SKM-1 treated with dmso at 0.1 percent for 144 hours (cell line): Measurements from ENCODE around the gene PTPRA.
"Not testable (repeated sequence)": the region's sequence is repeated elsewhere in the genome, so short reads cannot be mapped to it uniquely, and the experiment has no call there.

ENCODE experiments used
- DNase-seq: peaks from one replicate; lab custom pipeline; 2025; ENCODE audit not compliant: unreplicated experiment; lab: John Stamatoyannopoulos, UW

The PTPRA gene

GRCh38 chr20:3041854-3042409, 168.7 kb downstream of the PTPRA start:
- no peak for DNase-seq

- no peak for DNase-seq
Observed at GRCh38 chr20:3042625-3043024, 169.3 kb downstream of the PTPRA start.

DNA sequence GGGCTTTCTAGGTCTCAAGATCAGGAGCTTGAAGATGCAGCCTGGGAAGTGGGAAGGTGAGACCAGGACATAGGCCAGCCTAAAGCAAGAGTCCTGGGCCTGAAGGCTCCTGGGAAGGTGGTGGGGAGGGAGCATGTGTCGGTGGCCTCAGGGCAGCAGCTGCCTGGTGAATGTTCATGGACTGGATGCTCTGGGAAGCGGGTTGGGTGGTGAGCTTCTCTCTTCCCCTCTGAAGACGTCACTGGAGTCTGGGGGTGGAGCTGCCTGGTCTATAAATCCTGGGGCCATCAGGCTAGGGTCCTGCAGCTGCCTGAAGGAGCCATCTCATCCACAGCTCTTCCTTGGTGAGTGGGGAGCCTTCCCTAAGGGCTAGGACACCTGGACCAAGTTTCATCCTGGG, 170.0 kb downstream of the PTPRA start, which contains the start of gene GNRH2:
TSS of gene GNRH2 (plus strand) at position 301 of the 400 bp plus-strand sequence. CDS start 793 bp downstream, outside the sequence.
- no peak for DNase-seq

DNA sequence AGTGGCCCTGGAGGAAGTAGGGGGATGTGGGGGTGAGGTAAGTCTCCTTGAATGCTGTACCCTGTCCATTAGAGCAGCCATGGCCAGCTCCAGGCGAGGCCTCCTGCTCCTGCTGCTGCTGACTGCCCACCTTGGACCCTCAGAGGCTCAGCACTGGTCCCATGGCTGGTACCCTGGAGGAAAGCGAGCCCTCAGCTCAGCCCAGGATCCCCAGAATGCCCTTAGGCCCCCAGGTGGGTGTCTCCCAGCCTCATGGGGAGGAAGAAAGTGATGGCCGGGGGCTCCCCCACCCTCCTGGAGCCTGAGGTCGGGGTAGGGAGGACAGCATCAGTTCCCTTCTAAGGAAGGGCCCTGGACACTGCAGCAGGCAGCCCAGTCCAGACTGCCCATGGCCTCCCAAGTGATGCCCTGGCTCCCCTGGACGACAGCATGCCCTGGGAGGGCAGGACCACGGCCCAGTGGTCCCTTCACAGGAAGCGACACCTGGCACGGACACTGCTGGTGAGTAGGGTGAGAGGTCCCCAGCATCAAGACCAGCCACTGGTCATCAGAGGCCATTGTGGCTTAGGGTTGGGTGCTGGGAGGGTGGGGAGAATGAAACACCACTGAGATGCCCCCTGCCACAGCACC, 171.2 kb downstream of the PTPRA start:
- no peak for DNase-seq

DNA sequence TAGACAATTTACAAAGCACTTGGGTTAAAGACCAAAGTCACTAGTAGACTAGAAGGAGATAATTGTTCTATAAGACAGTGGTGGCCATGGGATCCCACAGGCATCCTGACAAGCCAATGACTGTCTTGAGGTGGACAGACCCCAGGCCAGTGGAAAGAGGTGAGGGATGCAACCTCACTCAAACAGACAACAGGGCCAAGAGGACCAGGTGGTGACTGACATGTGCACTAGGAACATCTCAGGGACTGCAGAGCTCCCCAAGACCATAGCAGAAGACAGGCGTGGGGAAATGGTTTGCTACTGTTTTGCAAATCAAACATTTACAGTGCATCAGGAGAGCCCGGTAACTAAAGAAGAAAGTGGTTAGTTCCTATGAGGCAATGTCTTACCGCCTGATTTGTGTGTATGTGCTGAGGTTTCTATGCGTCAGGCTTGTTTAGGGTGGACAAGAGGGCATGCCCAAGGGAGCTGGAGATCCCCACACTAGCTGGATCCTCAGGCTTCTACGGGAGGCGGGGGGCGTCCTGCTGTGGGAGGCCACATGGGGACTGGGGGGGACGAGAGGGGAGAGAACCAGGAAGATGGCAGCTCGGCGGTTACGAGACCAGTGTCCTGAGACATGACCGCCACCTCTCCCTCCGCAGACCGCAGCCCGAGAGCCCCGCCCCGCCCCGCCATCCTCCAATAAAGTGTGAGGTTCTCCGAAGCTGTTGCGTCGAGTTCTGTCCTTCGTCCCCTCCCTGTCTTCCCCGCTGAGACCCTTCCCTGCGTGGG, 171.9 kb downstream of the PTPRA start:
- peak; percentile 46 for DNase-seq

GRCh38 chr20:3045816-3046676, 172.8 kb downstream of the PTPRA start, which contains the start of gene MRPS26:
Gene MRPS26, plus strand, starts transcription at chr20:3046052. Its CDS starts 17 bp downstream, at chr20:3046069.
- peak; percentile 46 for DNase-seq

GRCh38 chr20:3046677-3047462, 173.6 kb downstream of the PTPRA start:
- no peak for DNase-seq

GRCh38 chr20:3047486-3048419, 174.5 kb downstream of the PTPRA start:
- DNase-seq, result no peak

DNA sequence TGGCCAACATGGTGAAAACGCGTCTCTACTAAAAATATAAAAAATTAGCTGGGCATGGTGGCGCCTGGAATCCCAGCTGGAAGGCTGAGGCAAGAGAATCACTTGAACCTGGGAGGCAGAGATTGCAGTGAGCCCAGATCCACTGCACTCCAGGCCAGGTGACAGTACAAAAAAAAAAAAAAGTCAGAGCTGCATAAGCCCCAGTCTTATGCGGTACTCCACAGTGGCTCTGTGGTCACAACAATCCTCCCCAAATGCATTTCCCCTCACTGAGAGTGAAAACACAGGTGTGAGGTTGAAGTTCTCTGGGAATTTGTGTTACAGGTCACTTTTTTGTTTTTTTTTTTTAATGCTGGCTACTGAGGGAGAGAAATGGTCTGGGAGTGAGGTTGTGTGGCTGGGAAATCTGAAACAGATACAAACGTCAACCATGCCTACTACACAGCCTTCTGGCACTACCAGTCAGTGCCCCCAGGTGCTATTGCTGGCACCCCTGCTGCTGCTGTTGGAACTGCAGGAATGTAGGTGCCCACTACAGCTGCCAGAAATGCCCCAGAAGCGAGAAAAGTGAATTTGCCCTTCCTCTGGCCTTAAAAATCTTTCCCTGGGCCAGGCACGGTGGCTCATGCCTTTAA, 178.2 kb downstream of the PTPRA start:
- DNase-seq, result no peak

GRCh38 chr20:3059489-3059888, 186.2 kb downstream of the PTPRA start:
- DNase-seq, result no peak

DNA sequence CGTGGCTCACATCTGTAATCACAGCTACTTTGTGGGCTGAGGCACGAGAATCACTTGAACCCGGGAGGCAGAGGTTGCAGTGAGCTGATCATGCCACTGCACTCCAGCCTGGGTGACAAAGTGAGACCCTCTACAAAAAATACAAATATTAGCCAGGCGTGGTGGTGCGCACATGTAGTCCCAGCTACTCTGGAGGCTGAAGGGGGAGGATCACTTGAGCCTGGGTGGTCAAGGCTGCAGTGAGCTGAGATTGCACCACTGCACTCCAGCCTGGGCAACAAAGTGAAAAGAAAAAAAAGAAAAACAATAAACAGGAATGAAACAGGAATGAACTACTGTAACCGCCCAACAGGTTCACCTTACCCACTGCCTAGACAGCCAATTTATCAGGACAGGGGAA, 190.8 kb downstream of the PTPRA start:
- DNase-seq, result not testable (repeated sequence)

DNA sequence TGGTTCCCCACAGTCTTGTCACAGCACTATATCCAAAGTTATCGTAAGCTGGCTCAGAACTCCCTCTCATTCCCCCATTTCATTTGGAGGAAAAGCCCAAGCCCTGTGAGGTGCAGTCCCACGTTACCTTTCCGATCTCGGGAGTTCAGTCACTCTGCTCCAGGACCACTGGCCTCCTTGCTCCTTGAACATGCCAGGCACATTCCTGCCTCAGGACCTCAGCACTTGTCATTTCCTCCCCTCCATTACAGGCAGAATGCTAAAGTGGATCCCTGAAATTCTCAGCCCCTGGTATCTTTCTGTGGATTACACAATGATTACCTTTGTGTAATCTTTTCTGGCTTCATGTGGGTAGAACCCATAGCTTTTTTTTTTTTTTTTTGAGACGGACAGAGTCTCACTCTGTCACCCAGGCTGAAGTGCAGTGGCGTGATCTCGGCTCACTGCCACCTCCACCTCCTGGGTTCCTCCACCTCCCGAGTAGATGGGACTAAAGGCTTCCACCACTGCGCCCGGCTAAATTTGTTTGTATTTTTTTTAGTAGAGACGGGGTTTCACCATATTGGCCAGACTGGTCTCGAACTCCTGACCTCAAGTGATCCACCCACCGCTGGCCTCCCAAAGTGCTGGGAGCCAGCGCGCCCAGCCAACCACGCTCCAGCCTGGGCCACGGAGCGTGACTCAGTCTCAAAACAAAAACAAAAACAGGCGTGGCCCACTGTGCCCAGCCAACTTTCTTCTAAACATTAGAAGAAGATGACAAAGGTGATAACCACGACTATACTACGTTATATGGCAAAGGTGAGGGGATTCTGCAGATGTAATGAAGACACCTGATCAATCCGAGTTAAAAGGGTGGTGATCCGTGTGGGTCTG, 194.1 kb downstream of the PTPRA start:
- no peak for DNase-seq

- DNase-seq, result no peak
Observed at GRCh38 chr20:3068075-3068474, 194.8 kb downstream of the PTPRA start.

DNA sequence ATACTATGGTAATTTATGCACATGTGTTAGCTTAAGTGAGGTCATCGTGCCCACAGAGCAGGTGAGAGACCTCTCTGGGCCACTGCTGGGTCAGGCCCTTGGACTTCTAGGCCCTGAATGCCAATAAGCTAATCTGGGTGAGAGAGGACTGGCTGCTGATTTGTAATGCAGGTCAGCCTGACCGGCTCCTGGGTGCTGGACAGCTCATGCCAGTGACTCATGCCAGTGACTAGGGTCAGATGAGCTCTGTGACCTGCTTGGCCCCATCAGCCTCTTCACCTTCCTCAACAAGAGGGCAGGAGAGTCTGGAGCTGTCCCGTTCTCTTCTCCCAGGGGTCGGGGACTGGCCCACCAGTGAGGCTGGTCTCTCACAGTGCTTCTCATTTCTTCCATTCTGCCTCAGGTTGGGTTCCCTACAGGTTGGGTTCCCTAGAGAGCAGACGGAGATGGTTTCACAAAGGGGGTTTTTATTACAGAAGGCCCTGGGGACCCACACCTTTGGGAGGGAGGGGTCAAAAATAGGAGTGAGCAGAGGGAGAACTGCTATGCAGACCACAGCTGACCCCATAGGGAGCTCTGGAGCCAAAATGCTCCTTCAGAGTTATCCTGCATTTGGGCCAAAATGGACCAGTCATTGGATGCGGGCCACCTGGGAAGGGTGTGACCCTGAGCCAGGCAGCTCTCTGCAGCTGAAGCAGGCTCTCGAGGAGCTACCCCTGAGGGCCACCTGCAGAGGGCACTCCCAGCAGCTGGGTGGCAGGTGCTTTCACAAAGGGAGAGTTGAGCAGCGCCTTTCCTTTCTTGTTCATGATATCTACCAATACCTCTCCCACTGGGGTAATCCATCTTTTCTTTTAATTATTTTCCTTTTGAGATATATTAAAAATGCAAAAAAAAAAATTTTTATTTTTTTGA, 196.0 kb downstream of the PTPRA start:
- DNase-seq, result no peak

- no peak for DNase-seq
Observed at GRCh38 chr20:3070725-3071124, 197.4 kb downstream of the PTPRA start.

GRCh38 chr20:3071266-3071609, 198.0 kb downstream of the PTPRA start:
- no peak for DNase-seq
